Measurements from ENCODE around the gene COA8.
A peak's percentile ranks its signal among the peaks of the same experiment; 100 is the strongest.
"Not testable (repeated sequence)": the region's sequence is repeated elsewhere in the genome, so short reads cannot be mapped to it uniquely, and the experiment has no call there.

Gene COA8

GRCh38 chr14:103569408-103569807 lies 6.6 kb downstream of the COA8 start:
- DNase-seq (ENCODE audit: low read depth, low spot score): no peak

- DNase-seq (ENCODE audit: low read depth, low spot score): no peak
Observed at GRCh38 chr14:103574104-103574503, 11.3 kb downstream of the COA8 start.

GRCh38 chr14:103574707-103575285 lies 12.0 kb downstream of the COA8 start:
- DNase-seq (ENCODE audit: low read depth, low spot score): no peak

GRCh38 chr14:103576371-103577024 lies 13.7 kb downstream of the COA8 start:
- DNase-seq (ENCODE audit: low read depth, low spot score): peak; percentile 94

- DNase-seq (ENCODE audit: low read depth, low spot score): no peak
Observed at GRCh38 chr14:103578401-103579075, 15.8 kb downstream of the COA8 start.

- DNase-seq (ENCODE audit: low read depth, low spot score): no peak
Observed at GRCh38 chr14:103581206-103581605, 18.4 kb downstream of the COA8 start.

- no peak for DNase-seq (ENCODE audit: low read depth, low spot score)
Observed at GRCh38 chr14:103581954-103582703, 19.4 kb downstream of the COA8 start.

GRCh38 chr14:103584326-103584915 lies 21.7 kb downstream of the COA8 start:
- no peak for DNase-seq (ENCODE audit: low read depth, low spot score)

- no peak for DNase-seq (ENCODE audit: low read depth, low spot score)
Observed at GRCh38 chr14:103593577-103593976, 30.8 kb downstream of the COA8 start.

GRCh38 chr14:103594265-103594664 lies 31.5 kb downstream of the COA8 start:
- DNase-seq (ENCODE audit: low read depth, low spot score): peak; percentile 90

- DNase-seq (ENCODE audit: low read depth, low spot score): peak; percentile 80
Observed at GRCh38 chr14:103597623-103598377, 35.0 kb downstream of the COA8 start.

GRCh38 chr14:103600503-103600902 lies 37.7 kb downstream of the COA8 start:
- DNase-seq (ENCODE audit: low read depth, low spot score): no peak

GRCh38 chr14:103604620-103605019 lies 41.9 kb downstream of the COA8 start:
- no peak for DNase-seq (ENCODE audit: low read depth, low spot score)

- peak; percentile 83 for DNase-seq (ENCODE audit: low read depth, low spot score)
Observed at GRCh38 chr14:103606963-103607668, 44.4 kb downstream of the COA8 start.

- no peak for DNase-seq (ENCODE audit: low read depth, low spot score)
Observed at GRCh38 chr14:103607822-103608221, 45.1 kb downstream of the COA8 start.

GRCh38 chr14:103609081-103609480 lies 46.3 kb downstream of the COA8 start:
- not testable (repeated sequence) for DNase-seq (ENCODE audit: low read depth, low spot score)

- DNase-seq (ENCODE audit: low read depth, low spot score): no peak
Observed at GRCh38 chr14:103611215-103611614, 48.5 kb downstream of the COA8 start.

GRCh38 chr14:103613517-103613916 lies 50.8 kb downstream of the COA8 start:
- no peak for DNase-seq (ENCODE audit: low read depth, low spot score)

- no peak for DNase-seq (ENCODE audit: low read depth, low spot score)
Observed at GRCh38 chr14:103616635-103617300, 54.0 kb downstream of the COA8 start.

GRCh38 chr14:103619057-103619456 lies 56.3 kb downstream of the COA8 start:
- DNase-seq (ENCODE audit: low read depth, low spot score): peak; percentile 40
